Activated naive CD4-positive, alpha-beta T cell treated with Interleukin-2 at 50 U/mL for 16 hours (primary cell): Measurements from ENCODE around the gene FOXD4.
"Not testable (repeated sequence)": the region's sequence is repeated elsewhere in the genome, so short reads cannot be mapped to it uniquely, and the experiment has no call there.

Source experiments
- DNase-seq: peaks from one replicate; pipeline ENCODE4 v3.0.0-alpha.2; 2020

The FOXD4 gene

GRCh38 chr9:117995-118467, at the start of gene FOXD4:
FOXD4 (minus strand) TSS chr9:118417; CDS start chr9:118119, 298 bp downstream.
- not testable (repeated sequence) for DNase-seq

GRCh38 chr9:159871-160270, 41.7 kb upstream of the FOXD4 start:
- not testable (repeated sequence) for DNase-seq

GRCh38 chr9:151173-151572, 33.0 kb upstream of the FOXD4 start:
- not testable (repeated sequence) for DNase-seq

GRCh38 chr9:139880-140279, 21.7 kb upstream of the FOXD4 start:
- not testable (repeated sequence) for DNase-seq

- peak; percentile 37 for DNase-seq
These were observed 848 bp downstream of the FOXD4 start for GRCh38 chr9:117144-117994.

- DNase-seq: not testable (repeated sequence)
These were observed 1.8 kb downstream of the FOXD4 start for GRCh38 chr9:116239-117077.

- not testable (repeated sequence) for DNase-seq
These were observed 3.1 kb downstream of the FOXD4 start for GRCh38 chr9:115118-115451.

- not testable (repeated sequence) for DNase-seq
These were observed 3.7 kb downstream of the FOXD4 start for GRCh38 chr9:114267-115117.

- peak; percentile 30 for DNase-seq
These were observed 4.5 kb downstream of the FOXD4 start for GRCh38 chr9:113468-114266.

- not testable (repeated sequence) for DNase-seq
These were observed 5.4 kb downstream of the FOXD4 start for GRCh38 chr9:112589-113467.

GRCh38 chr9:110672-111071, 7.5 kb downstream of the FOXD4 start:
- DNase-seq: not testable (repeated sequence)

GRCh38 chr9:109540-109939, 8.7 kb downstream of the FOXD4 start:
- DNase-seq: not testable (repeated sequence)

GRCh38 chr9:108742-109495, 9.3 kb downstream of the FOXD4 start:
- not testable (repeated sequence) for DNase-seq

GRCh38 chr9:105991-106390, 12.2 kb downstream of the FOXD4 start:
- not testable (repeated sequence) for DNase-seq

- DNase-seq: not testable (repeated sequence)
These were observed 17.8 kb downstream of the FOXD4 start for GRCh38 chr9:100430-100829.

- not testable (repeated sequence) for DNase-seq
These were observed 18.4 kb downstream of the FOXD4 start for GRCh38 chr9:99867-100266.

- DNase-seq: not testable (repeated sequence)
These were observed 19.4 kb downstream of the FOXD4 start for GRCh38 chr9:98775-99174.

- not testable (repeated sequence) for DNase-seq
These were observed 23.2 kb downstream of the FOXD4 start for GRCh38 chr9:94992-95391.

GRCh38 chr9:94323-94722, 23.9 kb downstream of the FOXD4 start:
- not testable (repeated sequence) for DNase-seq

- DNase-seq: not testable (repeated sequence)
These were observed 24.3 kb downstream of the FOXD4 start for GRCh38 chr9:93909-94308.
